HG03575 (cell line): ENCODE results near the gene AURKAIP1.

ENCODE experiments used
- ATAC-seq: cut with Tn5 transposase; IDR thresholded peaks from one replicate; pipeline ENCODE4 v1.9.1; 2021; ENCODE audit not compliant: unreplicated experiment, insufficient number of reproducible peaks, low FRiP score; ENCODE audit errors: extremely low read depth

Gene AURKAIP1

DNA sequence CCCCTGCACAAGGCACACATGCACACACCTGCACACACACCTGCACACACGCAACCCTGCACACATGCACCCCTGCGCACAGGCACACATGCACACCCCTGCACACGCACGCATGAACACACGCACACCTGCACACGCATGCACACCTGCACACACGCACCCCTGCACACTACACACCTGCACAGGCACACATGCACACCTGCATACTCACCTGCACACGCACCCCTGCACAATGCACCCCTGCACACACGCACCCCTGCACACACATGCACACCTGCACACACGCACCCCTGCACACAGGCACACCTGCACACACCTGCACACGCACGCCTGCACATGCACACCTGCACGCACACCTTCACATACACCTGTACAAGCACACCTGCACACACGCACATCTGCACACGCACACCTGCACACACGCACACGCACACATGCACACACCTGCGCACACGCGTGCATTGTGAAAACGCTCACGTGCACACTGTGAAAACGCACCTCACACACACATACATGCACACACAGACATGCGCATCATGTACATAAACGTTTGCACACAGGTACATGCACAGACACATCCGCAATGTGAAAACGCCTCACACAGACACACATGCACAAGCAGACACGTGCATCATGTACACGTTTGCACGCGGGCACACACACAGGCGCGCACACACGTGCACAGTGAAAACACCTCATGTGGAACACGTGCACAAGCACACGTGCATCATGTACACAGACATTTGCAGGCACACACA is 34.0 kb downstream of the AURKAIP1 start:
- ATAC-seq = no peak

DNA sequence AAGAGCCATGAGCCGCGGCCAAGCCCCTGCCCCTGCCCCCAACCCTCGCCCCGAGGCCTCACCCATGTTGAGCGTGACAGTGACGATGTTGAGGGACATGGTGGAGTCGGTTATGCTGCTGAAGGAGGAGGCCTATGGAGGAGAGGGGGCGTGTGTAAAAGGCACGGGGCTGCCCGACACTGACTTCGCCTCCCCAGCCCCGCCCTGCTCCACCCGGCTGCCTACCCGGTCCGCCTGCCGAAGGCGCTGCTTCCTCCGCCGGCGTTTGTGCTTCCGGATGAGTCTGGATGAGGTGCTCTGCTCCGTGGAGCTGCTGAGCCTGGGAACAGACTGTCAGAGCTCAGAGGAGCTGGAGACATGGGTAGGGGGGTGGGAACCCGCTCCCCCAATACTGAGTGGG is 34.8 kb downstream of the AURKAIP1 start:
- no peak for ATAC-seq

DNA sequence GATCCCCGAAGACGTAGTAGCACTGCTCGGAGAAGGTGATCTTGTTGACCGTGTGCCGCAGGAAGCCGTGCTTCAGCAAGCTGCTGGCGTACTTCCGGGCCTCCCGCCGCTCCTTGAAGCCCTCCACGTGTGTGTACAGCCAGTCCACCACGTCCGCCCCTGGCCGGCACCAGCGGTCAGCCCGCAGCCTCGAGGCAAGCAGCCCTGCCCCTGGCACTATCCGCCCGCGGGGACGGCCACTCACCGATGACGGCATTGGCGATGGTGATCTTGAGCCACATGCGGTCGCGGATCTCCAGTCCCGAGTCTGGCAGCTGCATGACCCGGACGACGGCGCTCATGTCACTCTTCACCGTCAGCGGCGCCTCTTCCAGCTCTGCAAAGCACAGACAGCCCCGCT is 36.7 kb downstream of the AURKAIP1 start:
- ATAC-seq = no peak

DNA sequence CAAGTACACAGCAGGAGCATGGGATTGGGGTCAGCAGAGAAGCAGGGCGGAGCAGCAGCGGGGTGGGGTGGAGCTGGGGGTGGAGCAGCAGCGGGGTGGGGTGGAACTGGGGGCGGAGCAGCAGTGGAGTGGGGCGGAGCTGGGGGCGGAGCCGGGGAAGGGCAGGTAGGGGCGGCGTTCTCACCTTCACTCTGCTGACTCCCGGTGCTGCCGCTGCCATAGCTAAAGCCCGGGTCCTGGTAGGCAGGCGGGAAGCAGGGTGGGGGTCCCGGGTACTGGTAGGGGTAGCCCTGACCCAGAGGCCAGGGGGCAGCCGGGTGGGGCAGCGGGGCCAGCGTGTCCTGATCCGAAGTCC is 37.2 kb downstream of the AURKAIP1 start:
- ATAC-seq = no peak

DNA sequence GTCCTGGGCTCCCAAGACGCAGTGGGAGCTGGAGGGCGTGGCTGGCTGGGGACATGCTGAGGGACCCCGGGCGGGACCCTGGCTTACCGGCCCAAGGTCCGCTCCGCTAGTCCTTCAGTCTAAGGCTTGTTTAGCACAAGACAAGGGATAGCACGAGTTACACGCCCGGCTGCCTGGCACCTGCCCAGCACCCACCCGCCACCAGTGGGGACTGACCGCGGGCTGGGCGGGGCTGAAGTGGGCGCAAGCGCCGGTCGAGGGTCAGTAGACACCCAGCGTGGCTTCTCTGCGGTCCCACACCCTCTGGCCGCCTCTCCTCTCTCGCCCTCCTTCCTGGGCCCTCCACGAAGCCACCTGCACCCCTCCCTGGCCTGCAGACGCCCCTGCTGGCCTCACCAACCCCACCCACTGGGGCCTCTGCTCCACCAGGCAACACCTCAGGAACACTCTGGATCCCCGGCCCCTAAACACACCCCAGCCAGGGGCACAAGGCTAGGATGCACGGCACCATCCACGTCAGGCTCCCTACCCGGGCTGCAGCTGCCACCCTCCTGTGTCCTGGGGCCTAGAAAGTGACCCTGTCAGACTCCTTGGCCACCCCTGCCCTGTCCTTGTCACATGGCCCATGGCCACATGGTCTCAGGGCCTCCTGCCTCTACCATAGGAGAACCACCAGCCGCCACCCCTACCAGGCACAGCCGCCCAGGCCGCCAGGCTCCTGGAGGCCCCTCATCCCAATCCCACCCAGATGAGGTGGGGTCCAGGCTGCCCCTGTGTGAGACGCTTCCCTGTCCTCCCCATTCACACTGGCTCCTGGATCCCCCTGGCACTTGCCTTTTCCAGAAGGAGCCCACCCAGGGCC is 37.8 kb downstream of the AURKAIP1 start:
- no peak for ATAC-seq

DNA sequence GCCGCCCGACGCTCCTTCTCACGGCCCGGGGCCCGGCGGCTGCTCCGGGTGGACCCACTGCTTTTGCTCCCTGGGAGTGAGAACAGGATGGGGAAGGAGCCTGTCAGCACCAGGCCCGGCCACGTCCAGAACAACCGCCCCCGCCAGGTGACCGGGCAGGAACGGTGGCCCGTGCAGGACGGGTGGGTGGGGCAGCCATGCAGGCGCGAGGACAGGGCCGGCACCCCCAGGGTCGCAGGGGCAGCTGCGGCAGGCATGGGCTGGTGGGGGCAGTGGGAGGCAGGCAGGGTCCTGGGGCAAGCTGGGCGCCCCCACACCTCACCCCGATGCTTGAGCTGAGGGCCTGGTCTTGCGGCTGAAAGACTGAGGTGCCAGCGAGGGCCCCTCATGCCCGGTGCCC is 38.6 kb downstream of the AURKAIP1 start:
- no peak for ATAC-seq

DNA sequence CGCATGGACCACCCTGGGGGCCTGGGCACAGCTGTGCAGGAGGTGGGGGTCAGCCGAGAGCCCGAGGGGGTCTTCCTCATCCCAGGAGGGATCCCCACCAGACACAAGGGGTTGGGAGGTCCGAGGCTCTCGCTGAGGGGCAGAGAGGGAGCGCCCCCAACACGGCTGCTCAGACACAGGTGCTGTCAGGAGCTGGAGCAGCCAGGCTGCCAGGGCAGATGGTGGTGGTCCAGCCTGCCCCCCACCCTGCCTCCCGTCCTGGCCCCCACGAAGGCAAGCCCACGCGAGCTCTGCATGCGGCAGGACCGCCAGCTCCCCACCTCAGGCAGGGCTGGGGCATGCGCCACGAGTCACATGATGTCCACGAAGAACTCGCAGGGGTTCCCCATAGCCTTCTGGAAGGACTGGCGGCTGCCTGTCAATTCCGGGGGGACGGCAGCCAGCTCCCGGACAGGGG is 39.2 kb downstream of the AURKAIP1 start:
- no peak for ATAC-seq

DNA sequence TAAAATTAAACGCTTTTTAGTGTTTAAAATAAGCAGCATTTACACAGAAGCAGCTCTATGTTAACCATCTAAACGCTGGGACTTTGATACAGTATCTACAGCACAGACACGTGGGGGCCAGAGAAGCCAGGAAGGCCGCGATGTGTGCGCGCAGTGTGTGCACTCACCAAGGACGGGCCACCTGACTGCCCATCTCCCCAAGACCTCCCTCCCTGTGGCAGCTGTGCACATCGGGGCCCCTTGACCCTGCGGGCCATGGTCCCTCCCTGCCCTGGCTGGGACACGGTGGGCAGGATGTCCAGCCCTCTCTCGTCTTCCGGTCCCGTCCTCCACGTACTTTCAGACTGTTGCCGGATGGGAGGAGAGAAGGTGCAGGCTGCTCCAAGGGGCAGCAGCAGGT is 39.7 kb downstream of the AURKAIP1 start:
- ATAC-seq = no peak

DNA sequence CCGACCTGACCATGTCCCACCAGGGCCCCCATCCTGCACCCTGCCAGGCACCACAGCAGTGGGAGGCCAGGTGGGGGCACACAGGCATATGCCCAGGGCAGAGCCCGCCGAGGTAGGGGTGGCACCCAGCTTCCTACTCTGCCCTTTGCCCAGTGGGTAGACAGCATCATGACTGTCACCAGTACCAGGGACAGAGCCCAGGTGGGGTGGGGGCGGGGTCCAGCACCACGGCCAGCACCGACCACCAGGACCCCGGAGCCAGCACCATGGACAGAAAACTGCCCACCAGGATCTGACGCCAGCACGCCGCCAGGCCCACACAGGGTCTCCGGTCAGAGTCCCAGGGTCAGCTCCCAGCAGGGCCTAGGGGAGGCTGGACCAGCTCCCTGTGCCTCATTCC is 40.2 kb downstream of the AURKAIP1 start:
- no peak for ATAC-seq

DNA sequence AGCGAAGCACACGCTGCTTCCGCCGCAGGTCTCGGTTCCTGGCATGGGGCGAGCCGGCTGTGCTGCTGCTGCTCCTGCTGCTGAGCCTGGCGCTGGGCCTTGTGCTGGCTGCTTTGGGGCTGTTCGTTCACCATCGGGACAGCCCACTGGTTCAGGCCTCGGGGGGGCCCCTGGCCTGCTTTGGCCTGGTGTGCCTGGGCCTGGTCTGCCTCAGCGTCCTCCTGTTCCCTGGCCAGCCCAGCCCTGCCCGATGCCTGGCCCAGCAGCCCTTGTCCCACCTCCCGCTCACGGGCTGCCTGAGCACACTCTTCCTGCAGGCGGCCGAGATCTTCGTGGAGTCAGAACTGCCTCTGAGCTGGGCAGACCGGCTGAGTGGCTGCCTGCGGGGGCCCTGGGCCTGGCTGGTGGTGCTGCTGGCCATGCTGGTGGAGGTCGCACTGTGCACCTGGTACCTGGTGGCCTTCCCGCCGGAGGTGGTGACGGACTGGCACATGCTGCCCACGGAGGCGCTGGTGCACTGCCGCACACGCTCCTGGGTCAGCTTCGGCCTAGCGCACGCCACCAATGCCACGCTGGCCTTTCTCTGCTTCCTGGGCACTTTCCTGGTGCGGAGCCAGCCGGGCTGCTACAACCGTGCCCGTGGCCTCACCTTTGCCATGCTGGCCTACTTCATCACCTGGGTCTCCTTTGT is 41.3 kb downstream of the AURKAIP1 start:
- no peak for ATAC-seq

DNA sequence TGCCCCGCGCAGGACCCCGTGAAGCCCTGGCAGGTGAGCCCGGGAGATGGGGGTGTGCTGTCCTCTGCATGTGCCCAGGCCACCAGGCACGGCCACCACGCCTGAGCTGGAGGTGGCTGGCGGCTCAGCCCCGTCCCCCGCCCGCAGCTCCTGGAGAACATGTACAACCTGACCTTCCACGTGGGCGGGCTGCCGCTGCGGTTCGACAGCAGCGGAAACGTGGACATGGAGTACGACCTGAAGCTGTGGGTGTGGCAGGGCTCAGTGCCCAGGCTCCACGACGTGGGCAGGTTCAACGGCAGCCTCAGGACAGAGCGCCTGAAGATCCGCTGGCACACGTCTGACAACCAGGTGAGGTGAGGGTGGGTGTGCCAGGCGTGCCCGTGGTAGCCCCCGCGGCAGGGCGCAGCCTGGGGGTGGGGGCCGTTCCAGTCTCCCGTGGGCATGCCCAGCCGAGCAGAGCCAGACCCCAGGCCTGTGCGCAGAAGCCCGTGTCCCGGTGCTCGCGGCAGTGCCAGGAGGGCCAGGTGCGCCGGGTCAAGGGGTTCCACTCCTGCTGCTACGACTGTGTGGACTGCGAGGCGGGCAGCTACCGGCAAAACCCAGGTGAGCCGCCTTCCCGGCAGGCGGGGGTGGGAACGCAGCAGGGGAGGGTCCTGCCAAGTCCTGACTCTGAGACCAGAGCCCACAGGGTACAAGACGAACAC is 42.1 kb downstream of the AURKAIP1 start:
- no peak for ATAC-seq

DNA sequence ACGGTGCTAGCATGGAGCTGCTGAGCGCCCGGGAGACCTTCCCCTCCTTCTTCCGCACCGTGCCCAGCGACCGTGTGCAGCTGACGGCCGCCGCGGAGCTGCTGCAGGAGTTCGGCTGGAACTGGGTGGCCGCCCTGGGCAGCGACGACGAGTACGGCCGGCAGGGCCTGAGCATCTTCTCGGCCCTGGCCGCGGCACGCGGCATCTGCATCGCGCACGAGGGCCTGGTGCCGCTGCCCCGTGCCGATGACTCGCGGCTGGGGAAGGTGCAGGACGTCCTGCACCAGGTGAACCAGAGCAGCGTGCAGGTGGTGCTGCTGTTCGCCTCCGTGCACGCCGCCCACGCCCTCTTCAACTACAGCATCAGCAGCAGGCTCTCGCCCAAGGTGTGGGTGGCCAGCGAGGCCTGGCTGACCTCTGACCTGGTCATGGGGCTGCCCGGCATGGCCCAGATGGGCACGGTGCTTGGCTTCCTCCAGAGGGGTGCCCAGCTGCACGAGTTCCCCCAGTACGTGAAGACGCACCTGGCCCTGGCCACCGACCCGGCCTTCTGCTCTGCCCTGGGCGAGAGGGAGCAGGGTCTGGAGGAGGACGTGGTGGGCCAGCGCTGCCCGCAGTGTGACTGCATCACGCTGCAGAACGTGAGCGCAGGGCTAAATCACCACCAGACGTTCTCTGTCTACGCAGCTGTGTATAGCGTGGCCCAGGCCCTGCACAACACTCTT is 42.8 kb downstream of the AURKAIP1 start:
- ATAC-seq = no peak

DNA sequence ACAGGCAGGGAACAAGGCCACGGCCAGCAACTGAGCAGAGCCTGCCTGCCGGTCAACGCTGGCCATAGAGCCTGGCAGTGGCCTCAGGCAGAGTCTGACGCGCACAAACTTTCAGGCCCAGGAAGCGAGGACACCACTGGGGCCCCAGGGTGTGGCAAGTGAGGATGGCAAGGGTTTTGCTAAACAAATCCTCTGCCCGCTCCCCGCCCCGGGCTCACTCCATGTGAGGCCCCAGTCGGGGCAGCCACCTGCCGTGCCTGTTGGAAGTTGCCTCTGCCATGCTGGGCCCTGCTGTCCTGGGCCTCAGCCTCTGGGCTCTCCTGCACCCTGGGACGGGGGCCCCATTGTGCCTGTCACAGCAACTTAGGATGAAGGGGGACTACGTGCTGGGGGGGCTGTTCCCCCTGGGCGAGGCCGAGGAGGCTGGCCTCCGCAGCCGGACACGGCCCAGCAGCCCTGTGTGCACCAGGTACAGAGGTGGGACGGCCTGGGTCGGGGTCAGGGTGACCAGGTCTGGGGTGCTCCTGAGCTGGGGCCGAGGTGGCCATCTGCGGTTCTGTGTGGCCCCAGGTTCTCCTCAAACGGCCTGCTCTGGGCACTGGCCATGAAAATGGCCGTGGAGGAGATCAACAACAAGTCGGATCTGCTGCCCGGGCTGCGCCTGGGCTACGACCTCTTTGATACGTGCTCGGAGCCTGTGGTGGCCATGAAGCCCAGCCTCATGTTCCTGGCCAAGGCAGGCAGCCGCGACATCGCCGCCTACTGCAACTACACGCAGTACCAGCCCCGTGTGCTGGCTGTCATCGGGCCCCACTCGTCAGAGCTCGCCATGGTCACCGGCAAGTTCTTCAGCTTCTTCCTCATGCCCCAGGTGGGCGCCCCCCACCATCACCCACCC is 43.7 kb downstream of the AURKAIP1 start, which contains the start of gene TAS1R3:
TSS of gene TAS1R3 (plus strand) at position 213 of the 898 bp plus-strand sequence. CDS start at position 279, 66 bp downstream.
- ATAC-seq = no peak

DNA sequence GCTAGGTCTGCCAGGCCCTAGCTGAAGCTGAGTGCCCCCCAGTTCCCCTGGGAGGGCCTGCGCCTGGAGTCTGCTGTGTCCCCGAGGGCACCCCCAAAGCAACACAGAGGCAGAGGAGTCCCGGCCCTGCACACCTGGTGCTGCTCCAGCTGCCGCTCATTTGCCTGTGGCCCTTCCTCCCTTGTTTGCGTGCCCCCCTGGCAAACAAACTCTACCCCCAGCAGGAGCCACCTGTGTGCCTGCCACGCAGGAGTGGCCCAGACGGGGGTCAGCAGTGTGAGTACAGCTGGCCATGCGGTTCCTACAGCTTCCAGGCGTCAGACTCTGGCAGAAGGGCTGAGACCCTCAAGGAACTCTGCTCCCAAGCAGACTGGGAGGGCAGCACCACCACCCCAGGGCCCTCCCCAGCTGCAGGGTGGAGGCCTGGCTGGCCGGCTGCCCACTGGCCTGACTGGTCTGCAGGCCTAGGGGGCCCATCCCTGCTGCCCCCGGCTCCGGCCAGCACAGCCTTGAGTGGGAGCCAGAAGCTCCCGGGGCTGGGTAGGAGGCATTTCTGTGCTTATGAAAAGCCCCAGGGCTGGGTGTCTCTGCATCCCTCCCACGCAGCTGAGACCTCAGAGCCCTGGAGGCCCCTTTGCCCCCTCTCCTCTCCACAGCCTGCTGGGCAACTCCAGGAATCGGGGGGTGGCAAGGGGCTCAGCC is 44.5 kb downstream of the AURKAIP1 start:
- no peak for ATAC-seq

DNA sequence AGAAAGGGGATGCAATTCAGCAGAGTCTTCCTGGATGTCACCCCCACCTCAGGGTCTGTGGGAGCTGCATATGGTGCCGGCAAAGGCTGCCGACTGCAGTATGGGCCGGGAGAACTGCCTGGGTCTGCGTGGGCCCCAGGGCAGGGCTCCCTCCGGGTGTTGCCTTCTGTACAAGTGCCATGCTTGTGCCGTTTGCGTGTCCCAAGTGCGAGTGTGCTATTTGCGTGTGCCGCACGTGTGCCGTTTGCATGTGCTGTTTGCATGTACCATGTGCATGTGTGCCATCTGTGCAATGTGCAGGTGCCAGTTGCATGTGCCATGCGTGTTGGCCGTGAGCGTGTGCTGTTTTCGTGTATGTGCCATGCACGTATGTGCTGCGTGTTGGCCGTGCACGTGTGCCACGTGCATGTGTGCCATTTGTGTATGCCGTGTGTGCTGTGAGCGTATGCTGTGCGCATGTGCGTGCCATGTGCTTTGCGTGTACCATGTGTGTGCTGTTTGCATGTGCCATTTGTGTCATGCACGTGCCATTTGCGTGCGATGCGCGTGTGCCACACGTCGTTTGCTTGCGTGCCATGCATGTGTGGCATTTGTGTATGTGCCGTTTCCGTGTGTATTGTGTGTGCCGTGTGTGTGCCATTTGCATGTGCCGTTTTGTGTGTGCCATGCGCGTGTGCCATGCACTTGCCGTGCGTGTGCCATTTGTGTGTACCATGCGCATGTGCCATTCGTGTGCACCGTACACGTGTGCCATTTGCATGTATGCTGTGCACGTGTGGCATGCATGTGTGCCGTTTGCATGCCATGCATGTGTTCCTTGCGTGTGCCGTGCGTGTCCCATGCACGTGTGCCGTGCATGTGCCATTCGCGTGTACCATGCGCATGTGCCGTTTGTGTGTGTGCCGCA is 45.5 kb downstream of the AURKAIP1 start:
- no peak for ATAC-seq

DNA sequence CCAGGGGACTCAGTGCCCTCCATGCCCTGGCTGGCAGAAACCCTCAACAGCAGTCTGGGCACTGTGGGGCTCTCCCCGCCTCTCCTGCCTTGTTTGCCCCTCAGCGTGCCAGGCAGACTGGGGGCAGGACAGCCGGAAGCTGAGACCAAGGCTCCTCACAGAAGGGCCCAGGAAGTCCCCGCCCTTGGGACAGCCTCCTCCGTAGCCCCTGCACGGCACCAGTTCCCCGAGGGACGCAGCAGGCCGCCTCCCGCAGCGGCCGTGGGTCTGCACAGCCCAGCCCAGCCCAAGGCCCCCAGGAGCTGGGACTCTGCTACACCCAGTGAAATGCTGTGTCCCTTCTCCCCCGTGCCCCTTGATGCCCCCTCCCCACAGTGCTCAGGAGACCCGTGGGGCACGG is 46.8 kb downstream of the AURKAIP1 start:
- ATAC-seq = no peak
